ENCODE measurements around the gene SRPK2.
A peak's percentile ranks its signal among the peaks of the same experiment; 100 is the strongest.
"Not testable (repeated sequence)": the region's sequence is repeated elsewhere in the genome, so short reads cannot be mapped to it uniquely, and the experiment has no call there.

Gene SRPK2

DNA sequence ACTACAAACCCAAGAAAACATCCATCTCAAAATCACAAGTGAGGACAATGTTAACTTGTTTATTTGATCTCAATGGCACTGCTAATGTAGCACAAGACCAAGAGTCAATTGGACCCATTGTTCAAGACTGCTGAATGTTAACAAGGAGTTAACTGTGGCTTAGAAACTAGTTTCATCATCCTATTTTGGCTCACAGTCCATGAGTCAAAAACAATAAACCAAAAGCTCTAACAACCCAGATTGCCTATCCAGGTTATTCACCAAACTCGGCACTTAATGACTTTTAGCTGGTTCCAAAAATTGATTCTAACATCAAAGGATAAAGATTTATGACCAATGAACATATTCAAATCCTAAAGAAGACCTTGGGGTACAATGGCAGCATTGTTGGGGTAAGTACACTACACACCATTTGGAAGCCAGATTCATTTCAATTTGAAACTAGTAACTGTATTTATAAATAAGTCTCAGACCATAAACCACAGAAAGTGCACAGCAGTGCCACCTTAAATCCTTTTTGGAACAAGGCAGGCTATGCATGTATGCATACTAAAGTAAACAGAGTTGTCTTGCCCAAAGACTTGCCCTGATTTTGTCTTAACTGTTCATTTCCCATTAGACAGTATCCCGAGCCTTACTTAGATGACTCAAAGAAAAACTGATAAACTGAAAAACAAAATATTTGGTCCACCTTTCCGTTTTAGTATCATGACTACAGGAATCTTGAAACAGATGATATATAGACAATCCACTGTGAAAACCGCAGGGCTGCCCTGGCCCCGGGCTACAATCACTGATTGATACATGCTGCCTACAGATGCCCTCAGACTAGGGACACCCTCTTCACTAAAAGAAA lies 84.5 kb downstream of the SRPK2 start:
- no peak for DNase-seq (ENCODE audit: low spot score)

DNA sequence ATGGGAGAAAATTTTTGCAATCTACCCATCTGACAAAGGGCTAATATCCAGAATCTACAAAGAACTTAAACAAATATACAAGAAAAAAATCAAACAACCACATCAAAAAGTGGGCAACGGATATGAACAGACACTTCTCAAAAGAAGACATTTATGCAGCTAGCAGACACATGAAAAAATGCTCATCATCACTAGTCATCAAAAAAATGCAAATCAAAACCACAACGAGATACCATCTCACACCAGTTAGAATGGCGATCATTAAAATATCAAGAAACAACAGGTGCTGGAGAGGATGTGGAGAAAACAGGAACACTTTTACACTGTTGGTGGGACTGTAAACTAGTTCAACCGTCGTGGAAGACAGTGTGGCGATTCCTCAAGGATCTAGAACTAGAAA lies 88.1 kb downstream of the SRPK2 start:
- DNase-seq (ENCODE audit: low spot score): peak; percentile 57

DNA sequence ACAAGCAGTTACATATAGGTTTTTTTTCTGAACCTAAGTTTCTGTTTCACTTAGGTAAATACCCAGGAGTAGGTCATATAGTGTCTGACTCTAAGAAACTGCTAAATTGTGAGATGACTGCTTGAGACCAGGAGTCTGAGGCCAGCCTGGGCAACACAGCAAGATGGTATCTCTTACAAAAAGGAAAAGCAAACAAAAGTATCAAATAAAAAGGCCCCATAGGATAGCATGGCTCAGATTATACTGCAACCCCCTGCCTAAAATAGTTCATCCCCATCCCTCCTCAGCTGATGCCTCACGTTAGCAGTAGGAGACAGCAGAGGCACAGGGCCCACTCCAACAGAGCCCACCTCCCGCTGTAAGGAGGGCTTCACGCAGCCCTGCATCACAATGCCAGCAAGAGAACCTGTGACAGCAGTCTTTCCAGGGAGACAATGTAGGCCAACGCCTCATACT lies 90.3 kb downstream of the SRPK2 start:
- no peak for DNase-seq (ENCODE audit: low spot score)

DNA sequence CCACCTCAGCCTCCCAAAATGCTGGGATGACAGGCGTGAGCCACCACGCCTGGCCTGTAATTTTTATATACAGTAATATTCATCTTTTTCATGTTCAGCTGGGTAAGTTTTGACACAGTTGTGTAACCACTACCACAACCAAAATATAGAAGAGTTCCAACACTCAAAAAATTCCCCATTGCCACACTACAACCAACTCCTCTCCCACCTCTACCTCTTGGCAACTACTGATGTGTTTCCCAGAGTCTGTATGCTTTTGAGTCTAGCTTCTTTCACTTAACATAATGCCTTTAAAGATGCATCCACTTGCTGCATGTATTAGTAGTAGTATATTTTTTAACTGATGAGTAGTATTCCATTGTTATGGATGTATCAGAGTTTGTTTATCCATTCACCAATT lies 90.7 kb downstream of the SRPK2 start:
- DNase-seq (ENCODE audit: low spot score): no peak

DNA sequence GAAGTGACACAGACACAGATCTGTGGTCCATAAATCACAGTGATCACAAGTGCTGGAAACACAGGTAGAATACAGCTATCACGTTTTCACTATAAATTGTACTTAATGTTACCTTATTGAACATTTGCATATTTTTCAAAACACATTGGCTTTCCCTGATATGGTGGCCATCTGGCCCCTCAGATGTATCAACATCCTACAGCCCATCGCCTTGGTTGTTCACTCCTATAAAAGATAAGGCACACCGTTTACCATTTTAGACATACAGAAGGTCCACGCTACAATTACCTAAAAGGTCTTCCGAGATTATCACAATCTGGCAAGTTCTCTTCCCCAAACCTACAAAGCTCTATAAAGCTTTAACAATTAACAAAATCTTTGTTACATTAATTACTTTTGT lies 91.4 kb downstream of the SRPK2 start:
- DNase-seq (ENCODE audit: low spot score): no peak

DNA sequence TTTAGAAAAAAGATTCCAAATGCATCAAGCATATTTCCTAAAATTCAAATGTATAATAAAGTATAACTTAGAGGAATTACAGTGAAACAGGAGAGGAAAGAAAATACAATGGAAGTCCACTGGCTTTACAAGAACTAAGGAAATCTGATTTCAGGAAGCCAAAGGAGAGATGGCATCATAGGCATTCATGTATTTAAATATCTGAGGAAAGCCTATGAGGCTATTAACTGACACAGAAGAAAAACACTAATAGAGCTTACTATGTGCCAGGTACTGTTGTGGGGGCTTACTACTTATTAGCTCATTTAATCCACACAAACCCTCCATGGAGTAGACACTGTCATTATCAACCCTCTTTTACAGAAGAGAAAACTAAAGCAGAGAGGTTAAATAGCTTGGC lies 92.2 kb downstream of the SRPK2 start:
- no peak for DNase-seq (ENCODE audit: low spot score)

DNA sequence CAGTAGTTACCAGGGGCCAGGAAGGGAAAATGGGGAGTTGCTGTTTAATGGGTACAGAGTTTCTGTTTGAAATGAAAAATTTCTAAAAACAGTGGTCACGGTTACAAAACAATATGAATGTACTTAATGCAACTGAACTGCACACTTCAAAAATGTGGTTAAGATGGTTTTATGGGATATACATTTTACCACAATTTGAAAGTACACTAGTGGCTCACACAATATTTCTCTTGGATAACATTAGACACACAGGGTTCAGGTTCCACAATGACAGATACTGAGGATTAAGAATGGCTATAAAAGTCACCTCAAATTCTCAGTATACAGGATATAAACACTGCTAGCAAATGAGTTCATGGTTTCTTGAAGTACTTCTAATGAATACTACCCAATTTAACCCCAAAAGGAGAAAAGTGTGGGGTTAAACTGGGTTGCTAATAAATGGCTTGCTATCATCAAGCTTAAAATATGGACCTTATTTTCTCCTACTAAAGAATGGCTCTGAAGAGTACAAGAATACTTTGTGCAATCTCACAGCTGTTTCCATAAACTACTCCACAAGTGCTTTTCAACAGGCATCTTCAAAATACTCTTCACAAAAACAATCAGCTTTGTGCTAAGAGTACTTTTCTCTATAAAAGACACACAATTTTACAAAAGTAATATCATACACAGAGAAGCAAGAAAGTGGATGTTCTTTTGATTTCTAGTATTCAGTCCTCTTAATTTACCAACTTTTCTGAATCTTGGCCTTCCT lies 92.9 kb downstream of the SRPK2 start:
- DNase-seq (ENCODE audit: low spot score): no peak

DNA sequence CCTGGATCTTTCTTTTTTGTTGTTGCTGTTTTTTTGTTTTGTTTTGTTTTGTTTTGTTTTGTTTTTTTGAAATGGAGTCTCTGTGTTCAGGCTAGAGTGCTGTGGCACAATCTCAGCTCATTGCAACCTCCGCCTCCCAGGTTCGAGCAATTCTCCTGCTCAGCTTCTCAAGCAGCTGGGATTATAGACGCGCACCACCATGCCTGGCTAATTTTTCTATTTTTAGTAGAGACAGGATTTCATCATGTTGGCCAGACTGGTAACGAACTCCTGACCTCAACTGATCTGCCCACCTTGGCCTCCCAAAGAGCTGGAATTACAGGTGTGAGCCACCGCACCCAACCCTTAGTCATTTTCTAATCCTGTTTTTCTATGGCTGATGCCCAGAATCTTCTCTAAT lies 94.2 kb downstream of the SRPK2 start:
- DNase-seq (ENCODE audit: low spot score): not testable (repeated sequence)

DNA sequence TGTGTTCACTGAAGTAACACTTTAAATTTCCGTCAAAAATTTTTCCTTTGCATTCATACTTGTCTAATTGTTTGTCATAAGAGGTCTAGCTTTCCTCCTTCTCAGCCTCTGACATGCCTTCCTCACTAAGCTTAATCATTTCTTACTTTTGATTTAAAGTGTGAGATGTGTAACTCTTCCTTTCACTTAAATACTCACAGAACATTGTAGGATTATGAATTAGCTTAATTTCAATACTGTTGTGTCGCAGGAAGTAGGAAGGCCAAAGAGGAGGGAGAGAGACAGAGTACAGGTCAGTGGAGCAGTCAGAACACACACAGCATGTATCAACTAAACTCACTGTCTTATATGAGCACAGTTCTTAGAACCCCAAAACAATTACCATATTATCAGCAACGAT lies 99.0 kb downstream of the SRPK2 start:
- DNase-seq (ENCODE audit: low spot score): no peak

DNA sequence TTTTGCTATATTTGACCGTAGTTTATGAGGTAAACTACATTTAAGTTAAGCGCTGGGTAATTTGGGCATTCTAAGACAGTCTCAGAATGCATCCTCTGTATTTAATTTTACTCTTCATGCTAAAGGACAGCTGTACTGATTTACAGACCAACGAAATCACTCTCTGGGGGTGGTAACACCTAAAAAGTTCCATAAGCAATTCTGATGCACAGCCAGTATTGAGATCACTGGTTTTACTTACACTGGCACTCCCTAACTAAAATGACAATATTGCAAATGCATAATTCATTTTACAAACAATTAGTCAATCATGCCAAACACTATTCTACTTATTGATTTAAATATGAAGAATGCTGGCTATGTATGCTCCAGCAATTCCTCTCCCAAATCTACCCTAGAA lies 102.3 kb downstream of the SRPK2 start:
- DNase-seq (ENCODE audit: low spot score): no peak

DNA sequence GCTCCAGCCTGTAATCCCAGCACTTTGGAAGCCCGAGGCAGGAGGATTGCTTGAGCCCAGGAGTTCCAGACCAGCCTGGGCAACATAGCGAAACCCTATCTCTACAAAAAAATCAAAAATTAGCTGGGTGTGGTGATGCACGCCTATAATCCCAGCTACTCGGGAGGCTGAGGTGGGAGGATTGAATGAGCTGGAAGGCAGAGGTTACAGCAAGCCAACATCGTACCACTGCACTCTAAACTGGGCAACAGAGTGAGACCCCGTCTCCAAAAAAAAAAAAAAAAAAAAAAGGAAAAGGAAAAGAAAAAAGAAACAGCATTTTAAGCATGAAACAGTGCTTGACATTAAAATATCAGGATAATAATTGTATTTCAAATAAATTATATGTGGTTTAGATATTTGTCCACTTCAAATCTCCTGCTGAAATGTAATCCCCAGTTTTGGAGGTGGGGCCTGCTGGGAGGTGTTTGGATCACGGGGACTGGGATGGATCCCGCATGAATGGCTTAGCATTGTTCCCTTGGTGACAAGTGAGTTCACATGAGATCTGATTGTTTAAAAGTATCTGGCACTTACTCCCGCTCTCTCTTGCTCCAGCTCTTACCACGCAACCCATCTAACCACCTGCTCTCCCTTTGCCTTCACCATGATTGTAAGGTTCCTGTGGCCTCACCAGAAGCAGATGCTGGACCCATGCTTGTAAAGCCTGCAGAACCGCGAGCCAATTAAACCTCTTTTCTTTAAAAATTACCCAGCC lies 103.4 kb downstream of the SRPK2 start:
- DNase-seq (ENCODE audit: low spot score): no peak

DNA sequence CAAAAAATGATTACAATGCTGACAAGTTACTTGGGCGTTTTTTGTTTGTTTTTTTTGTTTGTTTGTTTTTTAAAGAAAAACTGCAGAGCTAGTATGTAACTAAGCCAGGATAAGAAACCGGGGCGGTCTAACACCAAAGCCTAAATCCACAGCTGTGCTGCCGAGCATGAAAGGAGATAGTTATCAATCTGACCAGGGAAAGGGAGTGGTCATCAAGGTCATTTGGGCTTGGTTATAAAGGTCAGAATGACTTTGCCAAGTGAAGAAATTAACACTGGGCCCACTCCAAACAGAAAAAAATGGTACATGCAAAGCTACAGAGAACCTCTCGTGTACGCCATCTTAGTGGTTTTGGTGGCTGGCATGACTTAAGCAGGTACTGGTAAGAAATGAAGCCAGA lies 104.7 kb downstream of the SRPK2 start:
- no peak for DNase-seq (ENCODE audit: low spot score)

DNA sequence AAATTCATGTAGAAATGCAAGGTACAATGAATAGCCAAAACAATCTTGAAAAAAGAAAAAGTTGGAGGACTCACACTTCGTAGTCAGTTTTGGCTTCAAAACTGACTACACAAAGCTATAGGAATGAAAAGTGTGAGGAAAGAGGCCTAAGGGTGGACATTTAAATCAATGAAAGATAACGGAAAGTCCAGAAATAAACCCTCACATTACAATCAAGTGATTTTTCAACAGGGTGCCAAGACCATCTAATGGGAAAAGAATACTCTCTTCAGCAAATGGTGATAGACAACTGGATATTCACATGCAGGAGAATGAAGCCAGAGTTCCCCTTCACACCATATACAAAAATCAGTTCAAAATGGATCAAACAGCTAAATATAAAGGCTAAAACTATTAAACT lies 106.8 kb downstream of the SRPK2 start:
- no peak for DNase-seq (ENCODE audit: low spot score)

DNA sequence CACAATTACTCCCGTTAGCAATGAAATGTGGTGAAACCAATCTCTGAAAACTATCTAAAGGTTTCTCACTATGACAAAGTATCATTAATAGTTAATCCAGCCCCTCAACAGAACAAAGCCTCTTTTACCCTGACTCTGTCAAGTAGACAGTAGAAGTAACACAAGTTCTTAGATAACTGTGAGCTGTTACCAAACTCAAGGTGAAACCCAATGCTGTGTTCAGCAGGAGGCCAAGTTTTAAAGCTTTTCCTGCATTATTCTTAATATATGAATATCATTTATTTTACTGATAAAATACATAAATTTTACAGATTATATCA lies 109.1 kb downstream of the SRPK2 start:
- DNase-seq (ENCODE audit: low spot score): no peak

DNA sequence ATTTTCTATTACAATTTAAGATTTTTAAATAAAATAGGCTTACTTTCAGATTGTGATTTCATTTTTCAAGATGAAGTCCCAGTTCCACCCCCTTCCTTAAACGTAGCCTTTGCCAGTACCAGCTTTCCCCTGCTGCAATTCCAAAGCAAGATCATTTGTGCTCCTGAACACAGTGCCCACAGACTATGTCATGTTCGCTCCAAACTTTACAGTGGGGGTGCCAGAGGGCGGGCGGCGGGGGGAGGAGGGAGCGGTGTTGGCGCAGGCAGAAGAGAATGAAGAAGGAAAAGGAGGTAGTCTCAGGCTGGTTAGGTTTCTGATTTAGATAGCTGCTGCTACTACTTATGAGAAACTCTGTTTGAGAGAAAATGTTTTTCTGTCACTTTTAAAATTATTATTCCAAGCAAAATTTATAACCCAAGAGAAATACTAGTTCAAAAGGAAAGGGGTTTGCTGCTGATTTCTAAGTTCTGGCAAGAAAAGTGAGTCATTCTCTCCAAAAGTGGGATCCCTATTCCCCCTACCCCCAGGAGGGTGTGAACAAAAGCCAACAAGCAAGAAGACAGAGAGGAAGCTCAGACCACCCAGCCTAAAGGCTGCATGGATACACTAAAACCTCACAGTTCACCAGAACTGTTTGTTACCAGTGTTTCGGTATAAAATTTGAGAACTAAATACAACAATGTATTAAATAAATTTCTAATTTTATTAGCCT lies 109.6 kb downstream of the SRPK2 start:
- no peak for DNase-seq (ENCODE audit: low spot score)

DNA sequence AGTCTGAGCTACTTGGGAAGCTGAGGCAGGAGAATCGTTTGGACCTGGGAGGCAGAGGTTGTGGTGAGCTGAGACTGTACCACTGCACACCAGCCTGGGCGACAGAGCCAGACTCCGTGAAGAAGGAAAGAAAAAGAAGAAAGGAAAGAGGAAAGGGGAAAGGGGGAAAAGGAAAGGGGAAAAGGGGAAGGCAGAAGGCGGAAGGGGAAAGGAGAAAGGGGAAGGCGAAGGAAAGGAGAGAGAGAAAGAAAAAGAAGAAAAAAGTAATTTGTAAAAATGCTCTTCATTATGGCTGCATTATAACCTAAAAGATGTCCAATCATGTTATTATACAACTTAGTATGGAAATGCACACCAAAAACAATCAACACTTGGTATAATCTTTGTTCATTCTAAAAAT lies 110.2 kb downstream of the SRPK2 start:
- DNase-seq (ENCODE audit: low spot score): no peak

DNA sequence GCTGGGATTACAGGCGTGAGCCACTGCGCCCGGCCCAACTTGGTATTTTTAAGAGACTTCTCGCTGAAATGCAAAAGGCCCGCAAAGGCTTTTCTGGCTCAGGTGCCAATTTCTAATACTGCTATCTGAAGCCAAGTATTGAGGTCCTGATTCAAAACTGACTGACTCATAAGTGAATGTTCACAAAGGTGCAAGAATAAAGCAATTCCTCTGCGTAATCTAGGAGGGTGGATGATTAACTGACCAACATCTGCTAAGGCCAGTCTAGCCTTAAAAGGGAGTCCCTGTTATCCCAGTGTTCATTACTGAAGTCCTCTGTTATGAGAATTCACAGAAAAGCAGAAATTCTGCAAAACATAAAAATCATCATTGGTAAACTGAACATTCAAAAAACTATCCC lies 111.4 kb downstream of the SRPK2 start:
- DNase-seq (ENCODE audit: low spot score): no peak

DNA sequence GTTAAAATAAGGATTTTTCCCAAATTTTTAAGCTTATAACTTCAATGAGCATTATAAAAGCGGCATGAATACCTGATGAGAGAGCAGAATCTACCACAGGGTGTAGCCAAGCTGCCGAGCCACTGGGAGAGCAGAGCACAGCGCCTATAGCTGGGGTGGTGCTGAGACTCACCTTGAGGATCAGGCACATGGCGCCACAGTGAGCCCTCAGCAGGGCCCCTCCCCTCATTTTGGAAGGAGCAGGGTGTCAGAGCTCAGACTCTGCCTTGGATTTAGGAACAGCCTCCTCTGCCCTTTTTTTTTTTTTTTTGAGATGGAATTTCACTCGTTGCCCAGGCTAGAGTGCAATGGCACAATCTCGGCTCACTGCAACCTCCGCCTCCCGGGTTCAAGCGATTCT lies 118.6 kb downstream of the SRPK2 start:
- no peak for DNase-seq (ENCODE audit: low spot score)

DNA sequence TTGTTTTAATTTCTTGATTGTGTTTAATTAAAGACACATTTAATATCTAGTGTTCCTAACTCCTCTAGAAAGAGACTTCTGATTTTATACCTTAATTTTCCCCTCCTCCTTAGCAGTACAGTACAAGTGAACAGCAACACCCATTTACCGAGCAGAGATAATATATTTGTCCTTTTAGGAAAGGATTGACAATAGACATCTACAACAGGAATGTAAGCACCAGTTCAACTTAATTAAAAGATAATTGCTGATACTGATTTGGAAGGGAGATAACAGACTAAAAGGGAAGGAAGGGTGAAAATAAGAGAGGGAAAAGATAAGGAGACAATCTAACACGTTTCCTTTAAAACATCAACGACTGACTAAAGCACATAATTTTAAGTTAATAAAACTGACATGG lies 119.3 kb downstream of the SRPK2 start:
- no peak for DNase-seq (ENCODE audit: low spot score)

DNA sequence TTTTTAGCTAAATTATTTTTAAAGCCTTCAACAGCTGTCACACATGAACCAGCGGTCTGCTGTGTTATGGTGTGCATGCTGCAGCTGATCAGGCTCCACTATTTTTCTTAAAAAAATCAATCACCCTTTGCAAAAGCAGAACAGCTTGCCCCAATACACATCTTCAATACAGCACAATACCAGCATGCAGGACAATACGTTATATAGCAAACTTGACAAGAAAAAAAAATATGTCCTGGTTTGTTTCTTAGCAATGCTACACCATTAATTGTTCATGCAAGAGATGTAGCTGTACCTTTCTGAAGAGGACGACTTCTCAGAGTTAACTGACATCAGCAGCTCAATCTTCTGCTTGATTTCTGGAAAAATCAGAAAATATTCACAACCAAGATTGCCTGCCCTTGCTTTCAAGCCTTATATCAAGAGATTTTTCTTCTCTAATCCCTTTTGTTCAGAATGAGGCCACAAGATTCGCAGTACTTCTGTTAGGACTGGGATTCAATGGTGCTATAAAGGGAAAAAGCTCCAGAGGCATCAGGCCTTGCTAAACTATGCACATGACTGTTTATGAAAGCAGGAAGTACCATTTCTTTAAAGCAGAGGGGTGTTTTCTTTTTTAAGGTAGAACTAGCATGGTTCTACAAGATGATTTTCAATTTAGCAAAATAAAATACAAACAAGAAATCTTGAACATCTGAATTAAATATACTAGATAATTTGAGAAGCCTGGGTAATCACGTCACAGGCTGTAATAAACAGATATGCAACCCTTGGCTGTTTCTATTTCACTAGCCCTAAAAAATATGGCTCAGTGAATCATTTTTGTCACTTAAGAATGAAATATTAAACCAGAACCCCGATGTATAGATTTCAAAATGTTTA lies 120.0 kb downstream of the SRPK2 start:
- DNase-seq (ENCODE audit: low spot score): peak; percentile 79

DNA sequence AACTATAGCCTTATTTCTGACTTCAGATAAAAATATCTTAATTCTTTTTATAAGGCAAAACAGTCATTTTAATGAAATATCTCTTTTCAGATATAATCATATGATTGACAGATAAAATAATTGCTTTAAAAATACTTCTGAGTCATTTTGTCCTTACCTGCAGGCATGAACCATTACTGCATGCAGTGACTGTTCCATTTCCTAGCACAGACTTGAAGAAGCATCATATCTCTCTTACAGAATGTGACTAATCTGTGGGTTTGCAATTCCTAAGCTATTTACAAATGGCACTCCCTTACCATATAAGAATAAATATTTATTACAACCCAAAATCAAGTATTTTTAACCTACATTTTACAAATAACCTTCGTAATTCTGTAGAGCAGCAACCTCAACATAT lies 120.7 kb downstream of the SRPK2 start:
- DNase-seq (ENCODE audit: low spot score): peak; percentile 50

Measured in NAMALWA (cell line).